HCT116 (cell line): Measurements from ENCODE around the gene ATG9A. TPM values are rescaled to one million over a fixed set of nuclear protein-coding genes. Genes with fewer than 3 reads are reported as not detected.

ENCODE experiments used
- ATAC-seq: fragments of 200-7000 bp; cut with Tn5 transposase; 2 replicates; pipeline ENCODE4 v1.9.1; 2020; ENCODE audit warnings: mild to moderate bottlenecking, moderate library complexity
- BruUV-seq: library from RNA; stranded (reverse); fragments of 400-500 nt; replicated peaks from 2 replicates; lab custom pipeline; 2021; lab: Mats Ljungman, UMichigan
- CTCF ChIA-PET: fragments of 300-600 bp; sonication (Branson Sonifier 250); formaldehyde crosslinking; loops from one replicate; lab custom pipeline; 2021; ENCODE audit warnings: antibody characterized with exemption; lab: Charles Lee
- POLR2A ChIA-PET: fragments of 300-600, 350-600 bp; sonication (Branson Sonifier 250); formaldehyde crosslinking; loops from one replicate; lab custom pipeline; 2021; ENCODE audit warnings: antibody characterized with exemption; lab: Charles Lee
- RAD21 ChIA-PET, 2 experiments: fragments of 300-600 bp; sonication (Branson Sonifier 250); formaldehyde crosslinking; loops; one replicate each; lab custom pipeline; 2023; ENCODE audit warnings: low total read pairs in 2 of 2; ENCODE audit not compliant: uncharacterized antibody in 2 of 2, unreplicated experiment in 2 of 2, low non-redundant PET in 1 of 2; lab: Charles Lee
- DNase-seq: peaks from one replicate; pipeline ENCODE4 v3.0.0-alpha.2; 2010; ENCODE audit warnings: low read depth, low spot score
- H2AFZ ChIP-seq: fragments of 200-600 bp; shearing (Covaris generic), sonication (generic); 2 replicates; pipeline ENCODE4 v1.6.1; 2017; ENCODE audit warnings: low read depth, mixed run types, mixed read lengths, antibody characterized with exemption, low read length; ENCODE audit not compliant: poor library complexity, severe bottlenecking
- H3K27ac ChIP-seq: 2 replicates; pipeline ENCODE4 v1.5.1; 2012; ENCODE audit warnings: low read depth, low read length
- H3K27me3 ChIP-seq: fragments of 200-600 bp; sonication (generic); 2 replicates; pipeline ENCODE4 v1.6.1; 2016; ENCODE audit warnings: mixed run types, low read length, mixed read lengths; ENCODE audit not compliant: insufficient read depth
- H3K36me3 ChIP-seq, 2 experiments: fragments of 200-500 bp in 1 of 2; fragments of 200-600 bp in 1 of 2; sonication (Bioruptor generic) in 1 of 2; sonication (generic) in 1 of 2; 2 replicates each; pipeline versions ENCODE4 v1.5.1 to v1.6.1; 2014 to 2016; ENCODE audit warnings: low read length in 2 of 2, inconsistent platforms in 1 of 2, mixed read lengths in 1 of 2, mixed run types in 1 of 2; ENCODE audit not compliant: insufficient read depth in 2 of 2, control insufficient read depth in 1 of 2
- H3K4me1 ChIP-seq, 2 experiments: fragments of 200-600 bp in 1 of 2; sonication (generic) in 1 of 2; 2 replicates each; pipeline versions ENCODE4 v1.5.1 to v1.6.1; 2012 to 2017; ENCODE audit warnings: low read length in 2 of 2, inconsistent platforms in 1 of 2, mild to moderate bottlenecking in 1 of 2, mixed read lengths in 1 of 2, mixed run types in 1 of 2, moderate library complexity in 1 of 2; ENCODE audit not compliant: insufficient read depth in 2 of 2, control insufficient read depth in 1 of 2
- H3K4me2 ChIP-seq: fragments of 200-600 bp; sonication (generic); 2 replicates; pipeline ENCODE4 v1.6.1; 2017; ENCODE audit warnings: mixed run types, low read length, mixed read lengths
- H3K4me3 ChIP-seq, 2 experiments: fragments of 200-600 bp in 1 of 2; sonication (generic) in 1 of 2; replicated peaks in 1 of 2; 2 replicates each; pipeline ENCODE4 v1.5.1; 2011 to 2016; ENCODE audit warnings: low read length in 2 of 2, control low read depth in 1 of 2, low read depth in 1 of 2, mild to moderate bottlenecking in 1 of 2, mixed read lengths in 1 of 2, mixed run types in 1 of 2
- H3K79me2 ChIP-seq: fragments of 200-600 bp; sonication (generic); 2 replicates; pipeline ENCODE4 v1.6.1; 2017; ENCODE audit warnings: mild to moderate bottlenecking, mixed run types, low read length, moderate library complexity, mixed read lengths; ENCODE audit not compliant: insufficient read depth
- H3K9ac ChIP-seq: fragments of 200-600 bp; sonication (generic); 2 replicates; pipeline ENCODE4 v1.6.1; 2016; ENCODE audit warnings: low read length, mixed read lengths
- H3K9me2 ChIP-seq: fragments of 200-600 bp; sonication (generic), shearing (Covaris generic); 2 replicates; pipeline ENCODE4 v1.6.1; 2017; ENCODE audit warnings: mixed run types, mild to moderate bottlenecking, moderate library complexity; ENCODE audit not compliant: insufficient read depth
- H3K9me3 ChIP-seq, 2 experiments: fragments of 200-500 bp in 1 of 2; fragments of 200-600 bp in 1 of 2; sonication (Bioruptor generic) in 1 of 2; sonication (generic) in 1 of 2; 2 replicates each; pipeline ENCODE4 v1.6.1; 2014 to 2017; ENCODE audit warnings: low read length in 2 of 2, mixed read lengths in 2 of 2, inconsistent platforms in 1 of 2, low read depth in 1 of 2, mild to moderate bottlenecking in 1 of 2, mixed run types in 1 of 2, moderate library complexity in 1 of 2; ENCODE audit not compliant: control insufficient read depth in 1 of 2, insufficient read depth in 1 of 2
- H4K20me1 ChIP-seq: fragments of 200-600 bp; sonication (generic), shearing (Covaris generic); 2 replicates; pipeline ENCODE4 v1.6.1; 2017; ENCODE audit warnings: mixed run types, mild to moderate bottlenecking, moderate library complexity; ENCODE audit not compliant: insufficient read depth
- CBX3 ChIP-seq: IDR thresholded peaks from 2 replicates; pipeline ENCODE4 v1.6.1; 2012; ENCODE audit warnings: low read depth
- CEBPB ChIP-seq: IDR thresholded peaks from 2 replicates; pipeline ENCODE4 v1.6.1; 2012; ENCODE audit warnings: low read depth
- EGR1 ChIP-seq: IDR thresholded peaks from 2 replicates; pipeline ENCODE4 v1.6.1; 2012; ENCODE audit warnings: low read depth
- ELF1 ChIP-seq: IDR thresholded peaks from 2 replicates; pipeline ENCODE4 v1.6.1; 2012; ENCODE audit warnings: low read depth, borderline replicate concordance
- EZH2 ChIP-seq: fragments of 200-600 bp; sonication (generic); IDR thresholded peaks from 2 replicates; pipeline ENCODE4 v1.6.1; 2017; ENCODE audit warnings: antibody characterized with exemption, mixed run types
- EZH2phosphoT487 ChIP-seq: fragments of 200-600 bp; IDR thresholded peaks from 2 replicates; pipeline ENCODE4 v1.6.1; 2018; ENCODE audit warnings: antibody characterized with exemption, borderline replicate concordance
- POLR2A ChIP-seq: IDR thresholded peaks from 2 replicates; pipeline ENCODE4 v1.7.0; 2011; ENCODE audit warnings: borderline replicate concordance; ENCODE audit not compliant: insufficient read depth, insufficient read length; ENCODE audit errors: extremely low read depth
- POLR2AphosphoS5 ChIP-seq: IDR thresholded peaks from 2 replicates; pipeline ENCODE4 v1.6.1; 2011; ENCODE audit warnings: mild to moderate bottlenecking, low read depth, low read length, moderate library complexity
- RAD21 ChIP-seq: IDR thresholded peaks from 2 replicates; pipeline ENCODE4 v1.6.1; 2012; ENCODE audit warnings: low read depth, mild to moderate bottlenecking
- SP1 ChIP-seq: IDR thresholded peaks from 2 replicates; pipeline ENCODE4 v1.6.1; 2012; ENCODE audit warnings: low read depth
- TCF7L2 ChIP-seq: IDR thresholded peaks from 2 replicates; pipeline ENCODE4 v1.7.0; 2011; ENCODE audit warnings: borderline replicate concordance, inconsistent platforms; ENCODE audit not compliant: insufficient read depth, insufficient read length; ENCODE audit errors: extremely low read depth
- YY1 ChIP-seq: IDR thresholded peaks from 2 replicates; pipeline ENCODE4 v1.6.1; 2011; ENCODE audit warnings: low read length, low read depth, moderate library complexity, mild to moderate bottlenecking; ENCODE audit not compliant: insufficient replicate concordance; ENCODE audit errors: extremely low read depth
- ZNF274 ChIP-seq: fragments of 200-500 bp; sonication (Bioruptor generic); IDR thresholded peaks from 2 replicates; pipeline ENCODE4 v1.6.1; 2014; ENCODE audit warnings: mild to moderate bottlenecking, low read depth, low read length, inconsistent platforms
- intact Hi-C: fragments of 100-400 bp; cut with micrococcal nuclease; formaldehyde crosslinking; loops from 2 replicates; pipeline ENCODE4 v1.10.0; 2022
- total RNA-seq: library from RNA; stranded (reverse); gene quantifications from one replicate; pipeline ENCODE4 v1.2.1, GENCODE V29; 2021; ENCODE audit not compliant: unreplicated experiment
- TF ChIP-seq, protein P1 (sequence below): IDR thresholded peaks from 2 replicates; pipeline ENCODE4 v1.6.1; 2012
- TF ChIP-seq, protein P2 (sequence below): IDR thresholded peaks from 2 replicates; pipeline ENCODE4 v1.6.1; 2012; ENCODE audit warnings: low read depth
- TF ChIP-seq, protein P3 (sequence below): IDR thresholded peaks from 2 replicates; pipeline ENCODE4 v1.6.1; 2011; ENCODE audit warnings: mild to moderate bottlenecking, low read length, moderate library complexity; ENCODE audit not compliant: insufficient replicate concordance; ENCODE audit errors: extremely low read depth
- TF ChIP-seq, protein P4 (sequence below), 3 experiments: fragments of 200-600 bp in 1 of 3; sonication (generic) in 1 of 3; IDR thresholded peaks in 2 of 3; conservative IDR thresholded peaks in 1 of 3; 2 replicates each; pipeline ENCODE4 v1.5.1; 2012 to 2017; ENCODE audit warnings: low read depth in 2 of 3, low read length in 2 of 3, antibody characterized with exemption in 1 of 3, borderline replicate concordance in 1 of 3, control low read depth in 1 of 3, mild to moderate bottlenecking in 1 of 3, mixed read lengths in 1 of 3, mixed run types in 1 of 3, moderate library complexity in 1 of 3; ENCODE audit not compliant: insufficient read depth in 1 of 3

Gene ATG9A
- total RNA-seq, 1 experiment from 2014 or later: 51.8 TPM

DNA sequence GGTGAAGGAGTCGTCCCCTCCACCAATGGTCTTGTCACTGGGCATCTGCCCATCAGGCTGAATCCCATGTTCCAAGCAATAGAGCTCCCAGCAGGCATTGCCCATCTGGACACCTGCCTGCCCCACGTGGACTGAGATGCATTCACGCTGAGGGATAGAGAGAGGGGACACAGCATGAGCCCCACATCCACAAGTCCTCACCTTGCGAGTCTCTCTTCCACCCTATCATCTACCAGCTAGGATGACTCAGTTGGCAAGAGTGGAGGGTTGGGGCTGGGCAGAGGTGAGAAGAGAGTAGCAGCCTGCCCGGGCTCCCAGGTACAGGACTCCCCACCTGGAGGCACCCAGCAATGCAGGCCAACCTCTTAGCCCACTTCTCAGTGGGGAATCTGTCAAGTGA is 22.6 kb upstream of the ATG9A start:
- ATAC-seq: no peak
- peaks cover 5% of the 10 kb centered on the region; the same call in 1 of the 2 replicates for H3K27me3 ChIP-seq
- CTCF ChIA-PET: interaction anchor here (0.7 to 2.3 kb wide), 3 partner anchors 26 to 43 kb away, joined by 5 to 8 read pairs (median 6); no protein-coding TSS in a partner anchor
- H3K4me3 ChIP-seq: peak overlapping the region; percentile 69 to 84
- BruUV-seq: no TSS peak
- no peak overlapping the region for H3K27ac ChIP-seq
- H3K9me3 ChIP-seq: no peaks in the 10 kb centered on the region
- H3K4me2 ChIP-seq: peak overlapping the region; percentile 97
- no peak for DNase-seq
- H3K9me2 ChIP-seq: no peaks in the 10 kb centered on the region
- H3K36me3 ChIP-seq: peaks cover 3% of the 10 kb centered on the region in 2 experiments; a peak in 2 of 4 replicates
- H3K9ac ChIP-seq: peak overlapping the region; percentile 77
- peaks cover 20% of the 10 kb centered on the region; the same call in 1 of the 2 replicates for H3K79me2 ChIP-seq
- intact Hi-C loops: loop anchor here (2.0 kb wide), 1 partner anchor 43 kb away; no protein-coding TSS in a partner anchor
- POLR2A ChIA-PET: interaction anchor here (1.1 to 2.0 kb wide), 3 partner anchors 9 to 27 kb away, joined by 3 to 5 read pairs (median 4); partner anchors contain the start of gene DNAJB2
- H2AFZ ChIP-seq: no peak overlapping the region
- RAD21 ChIA-PET: no interaction called here
- TF ChIP-seq RAD21: no peak
- no peak for TF ChIP-seq EZH2phosphoT487
- no peak for TF ChIP-seq EGR1
- no peak for TF ChIP-seq TCF7L2
- TF ChIP-seq, protein P1, sequence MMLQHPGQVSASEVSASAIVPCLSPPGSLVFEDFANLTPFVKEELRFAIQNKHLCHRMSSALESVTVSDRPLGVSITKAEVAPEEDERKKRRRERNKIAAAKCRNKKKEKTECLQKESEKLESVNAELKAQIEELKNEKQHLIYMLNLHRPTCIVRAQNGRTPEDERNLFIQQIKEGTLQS: no peak
- TF ChIP-seq, protein P2, sequence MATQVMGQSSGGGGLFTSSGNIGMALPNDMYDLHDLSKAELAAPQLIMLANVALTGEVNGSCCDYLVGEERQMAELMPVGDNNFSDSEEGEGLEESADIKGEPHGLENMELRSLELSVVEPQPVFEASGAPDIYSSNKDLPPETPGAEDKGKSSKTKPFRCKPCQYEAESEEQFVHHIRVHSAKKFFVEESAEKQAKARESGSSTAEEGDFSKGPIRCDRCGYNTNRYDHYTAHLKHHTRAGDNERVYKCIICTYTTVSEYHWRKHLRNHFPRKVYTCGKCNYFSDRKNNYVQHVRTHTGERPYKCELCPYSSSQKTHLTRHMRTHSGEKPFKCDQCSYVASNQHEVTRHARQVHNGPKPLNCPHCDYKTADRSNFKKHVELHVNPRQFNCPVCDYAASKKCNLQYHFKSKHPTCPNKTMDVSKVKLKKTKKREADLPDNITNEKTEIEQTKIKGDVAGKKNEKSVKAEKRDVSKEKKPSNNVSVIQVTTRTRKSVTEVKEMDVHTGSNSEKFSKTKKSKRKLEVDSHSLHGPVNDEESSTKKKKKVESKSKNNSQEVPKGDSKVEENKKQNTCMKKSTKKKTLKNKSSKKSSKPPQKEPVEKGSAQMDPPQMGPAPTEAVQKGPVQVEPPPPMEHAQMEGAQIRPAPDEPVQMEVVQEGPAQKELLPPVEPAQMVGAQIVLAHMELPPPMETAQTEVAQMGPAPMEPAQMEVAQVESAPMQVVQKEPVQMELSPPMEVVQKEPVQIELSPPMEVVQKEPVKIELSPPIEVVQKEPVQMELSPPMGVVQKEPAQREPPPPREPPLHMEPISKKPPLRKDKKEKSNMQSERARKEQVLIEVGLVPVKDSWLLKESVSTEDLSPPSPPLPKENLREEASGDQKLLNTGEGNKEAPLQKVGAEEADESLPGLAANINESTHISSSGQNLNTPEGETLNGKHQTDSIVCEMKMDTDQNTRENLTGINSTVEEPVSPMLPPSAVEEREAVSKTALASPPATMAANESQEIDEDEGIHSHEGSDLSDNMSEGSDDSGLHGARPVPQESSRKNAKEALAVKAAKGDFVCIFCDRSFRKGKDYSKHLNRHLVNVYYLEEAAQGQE: no peak
- TF ChIP-seq SP1: no peak
- TF ChIP-seq, protein P3, sequence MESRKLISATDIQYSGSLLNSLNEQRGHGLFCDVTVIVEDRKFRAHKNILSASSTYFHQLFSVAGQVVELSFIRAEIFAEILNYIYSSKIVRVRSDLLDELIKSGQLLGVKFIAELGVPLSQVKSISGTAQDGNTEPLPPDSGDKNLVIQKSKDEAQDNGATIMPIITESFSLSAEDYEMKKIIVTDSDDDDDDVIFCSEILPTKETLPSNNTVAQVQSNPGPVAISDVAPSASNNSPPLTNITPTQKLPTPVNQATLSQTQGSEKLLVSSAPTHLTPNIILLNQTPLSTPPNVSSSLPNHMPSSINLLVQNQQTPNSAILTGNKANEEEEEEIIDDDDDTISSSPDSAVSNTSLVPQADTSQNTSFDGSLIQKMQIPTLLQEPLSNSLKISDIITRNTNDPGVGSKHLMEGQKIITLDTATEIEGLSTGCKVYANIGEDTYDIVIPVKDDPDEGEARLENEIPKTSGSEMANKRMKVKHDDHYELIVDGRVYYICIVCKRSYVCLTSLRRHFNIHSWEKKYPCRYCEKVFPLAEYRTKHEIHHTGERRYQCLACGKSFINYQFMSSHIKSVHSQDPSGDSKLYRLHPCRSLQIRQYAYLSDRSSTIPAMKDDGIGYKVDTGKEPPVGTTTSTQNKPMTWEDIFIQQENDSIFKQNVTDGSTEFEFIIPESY: no peak
- no peak for TF ChIP-seq CBX3
- TF ChIP-seq POLR2AphosphoS5: no peak
- no peak for TF ChIP-seq YY1
- TF ChIP-seq, protein P4, sequence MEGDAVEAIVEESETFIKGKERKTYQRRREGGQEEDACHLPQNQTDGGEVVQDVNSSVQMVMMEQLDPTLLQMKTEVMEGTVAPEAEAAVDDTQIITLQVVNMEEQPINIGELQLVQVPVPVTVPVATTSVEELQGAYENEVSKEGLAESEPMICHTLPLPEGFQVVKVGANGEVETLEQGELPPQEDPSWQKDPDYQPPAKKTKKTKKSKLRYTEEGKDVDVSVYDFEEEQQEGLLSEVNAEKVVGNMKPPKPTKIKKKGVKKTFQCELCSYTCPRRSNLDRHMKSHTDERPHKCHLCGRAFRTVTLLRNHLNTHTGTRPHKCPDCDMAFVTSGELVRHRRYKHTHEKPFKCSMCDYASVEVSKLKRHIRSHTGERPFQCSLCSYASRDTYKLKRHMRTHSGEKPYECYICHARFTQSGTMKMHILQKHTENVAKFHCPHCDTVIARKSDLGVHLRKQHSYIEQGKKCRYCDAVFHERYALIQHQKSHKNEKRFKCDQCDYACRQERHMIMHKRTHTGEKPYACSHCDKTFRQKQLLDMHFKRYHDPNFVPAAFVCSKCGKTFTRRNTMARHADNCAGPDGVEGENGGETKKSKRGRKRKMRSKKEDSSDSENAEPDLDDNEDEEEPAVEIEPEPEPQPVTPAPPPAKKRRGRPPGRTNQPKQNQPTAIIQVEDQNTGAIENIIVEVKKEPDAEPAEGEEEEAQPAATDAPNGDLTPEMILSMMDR (IDR thresholded peaks at IDR 0.05 in 2 of 3, conservative IDR thresholded peaks at IDR 0.05 in 1 of 3; ENCODE audit: borderline replicate concordance in 1 of 3, insufficient read depth in 1 of 3, low read depth in 2 of 3, low read length in 2 of 3): no peak
- TF ChIP-seq POLR2A: no peak
- TF ChIP-seq CEBPB: no peak
- no peak for TF ChIP-seq EZH2
- no peak for TF ChIP-seq ZNF274
- no peak for TF ChIP-seq ELF1
- no peaks in the 10 kb centered on the region for H4K20me1 ChIP-seq
- peaks cover 31 to 63% of the 10 kb centered on the region in 2 experiments for H3K4me1 ChIP-seq
